Endothelial cell of umbilical vein (primary cell): ENCODE measurements around the gene PAX8.

Experiments
- EZH2 ChIP-seq: IDR thresholded peaks from 2 replicates; pipeline ENCODE4 v1.6.1; 2012; ENCODE audit warnings: borderline replicate concordance, low read depth, mild to moderate bottlenecking, moderate library complexity, low read length, inconsistent platforms; ENCODE audit not compliant: severe bottlenecking
- MYC ChIP-seq: IDR thresholded peaks from one replicate; pipeline ENCODE4 v1.6.1; 2011; ENCODE audit warnings: mild to moderate bottlenecking, low read depth, low read length
- POLR2A ChIP-seq: IDR thresholded peaks from 2 replicates; pipeline ENCODE4 v1.6.1; 2012; ENCODE audit warnings: low read depth, mild to moderate bottlenecking, control low read depth, low read length
- TF ChIP-seq, protein P1 (sequence below), 2 donors: IDR thresholded peaks; 1 replicate in 1 of 2; 2 replicates in 1 of 2; pipeline ENCODE4 v1.5.1; 2011; ENCODE audit warnings: low read length in 2 of 2, mild to moderate bottlenecking in 2 of 2, moderate library complexity in 2 of 2, control low read depth in 1 of 2, inconsistent platforms in 1 of 2, low read depth in 1 of 2; ENCODE audit not compliant: insufficient read depth in 1 of 2; ENCODE audit errors: extremely low read depth in 1 of 2

DNA sequence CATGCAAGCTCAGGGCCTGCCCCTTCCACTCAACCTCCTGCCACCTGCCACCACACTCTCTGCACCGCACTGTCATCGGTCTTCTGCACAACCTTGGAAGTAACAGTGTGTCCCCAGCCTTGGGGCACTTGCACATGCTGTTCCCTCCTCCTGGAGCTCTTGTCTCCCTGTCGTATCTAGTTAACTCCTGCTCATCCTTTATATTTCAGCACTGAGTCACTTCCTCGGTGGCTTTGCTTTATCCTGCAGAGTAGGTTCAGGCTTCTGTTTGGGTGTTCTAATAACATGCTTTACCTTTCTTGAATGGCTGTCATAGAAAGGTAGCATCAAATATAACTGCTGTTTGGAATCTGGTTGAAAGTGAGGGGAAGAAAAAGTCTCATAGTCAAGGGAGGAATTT, 25.3 kb downstream of the PAX8 start:
- TF ChIP-seq, protein P1, sequence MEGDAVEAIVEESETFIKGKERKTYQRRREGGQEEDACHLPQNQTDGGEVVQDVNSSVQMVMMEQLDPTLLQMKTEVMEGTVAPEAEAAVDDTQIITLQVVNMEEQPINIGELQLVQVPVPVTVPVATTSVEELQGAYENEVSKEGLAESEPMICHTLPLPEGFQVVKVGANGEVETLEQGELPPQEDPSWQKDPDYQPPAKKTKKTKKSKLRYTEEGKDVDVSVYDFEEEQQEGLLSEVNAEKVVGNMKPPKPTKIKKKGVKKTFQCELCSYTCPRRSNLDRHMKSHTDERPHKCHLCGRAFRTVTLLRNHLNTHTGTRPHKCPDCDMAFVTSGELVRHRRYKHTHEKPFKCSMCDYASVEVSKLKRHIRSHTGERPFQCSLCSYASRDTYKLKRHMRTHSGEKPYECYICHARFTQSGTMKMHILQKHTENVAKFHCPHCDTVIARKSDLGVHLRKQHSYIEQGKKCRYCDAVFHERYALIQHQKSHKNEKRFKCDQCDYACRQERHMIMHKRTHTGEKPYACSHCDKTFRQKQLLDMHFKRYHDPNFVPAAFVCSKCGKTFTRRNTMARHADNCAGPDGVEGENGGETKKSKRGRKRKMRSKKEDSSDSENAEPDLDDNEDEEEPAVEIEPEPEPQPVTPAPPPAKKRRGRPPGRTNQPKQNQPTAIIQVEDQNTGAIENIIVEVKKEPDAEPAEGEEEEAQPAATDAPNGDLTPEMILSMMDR (IDR thresholded peaks at IDR 0.05; ENCODE audit: extremely low read depth in 1 of 2, insufficient read depth in 1 of 2, low read depth in 1 of 2, low read length in 2 of 2) = no peak
- no peak for TF ChIP-seq POLR2A
- TF ChIP-seq MYC = no peak
- no peak for TF ChIP-seq EZH2
